ENCODE results near the gene DLGAP1. TPM values are rescaled to one million over a fixed set of nuclear protein-coding genes. Genes with fewer than 3 reads are reported as not detected.

DLGAP1 gene
- total RNA-seq, 1 donor from 2014 or later = 3.7 TPM

- DNase-seq (ENCODE audit: extremely low spot score, unreplicated experiment) = no peak
- H3K36me3 Mint-ChIP-seq = no peaks in the 10 kb centered on the region
- H3K9me3 Mint-ChIP-seq = no peaks in the 10 kb centered on the region
- H3K27ac Mint-ChIP-seq = no peak overlapping the region
- no peak overlapping the region for H3K4me3 Mint-ChIP-seq
- H3K27me3 Mint-ChIP-seq = peaks cover 38% of the 10 kb centered on the region
- TF ChIP-seq CTCF (conservative IDR thresholded peaks at IDR 0.05) = no peak
- H3K4me1 Mint-ChIP-seq (ENCODE audit: unreplicated experiment) = no peaks in the 10 kb centered on the region
Measured at GRCh38 chr18:3790703-3791102, 664.4 kb downstream of the DLGAP1 start.

DNA sequence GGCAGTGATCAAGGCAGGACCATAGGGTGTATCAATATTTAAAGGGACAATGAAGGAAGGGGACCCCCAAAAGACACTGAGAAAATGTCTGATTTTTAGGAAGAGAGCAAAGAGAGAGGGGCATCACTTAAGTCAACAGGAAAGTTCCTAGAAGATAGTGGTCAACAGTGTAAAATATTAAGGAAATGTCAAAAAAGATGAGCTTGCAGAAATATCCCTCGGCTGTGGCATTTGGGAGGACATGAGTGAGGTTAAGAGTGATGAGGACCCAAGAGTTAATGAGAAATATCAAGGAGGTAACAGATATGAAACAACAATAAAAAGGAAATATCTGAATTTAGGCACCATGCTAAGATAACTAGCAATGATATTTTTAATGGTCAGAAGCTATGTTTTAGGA is 665.6 kb downstream of the DLGAP1 start:
- no peak for DNase-seq (ENCODE audit: extremely low spot score, unreplicated experiment)
- H3K4me3 Mint-ChIP-seq = no peak overlapping the region
- TF ChIP-seq CTCF (conservative IDR thresholded peaks at IDR 0.05) = no peak
- no peaks in the 10 kb centered on the region for H3K4me1 Mint-ChIP-seq (ENCODE audit: unreplicated experiment)
- H3K36me3 Mint-ChIP-seq = no peaks in the 10 kb centered on the region
- H3K27ac Mint-ChIP-seq = no peak overlapping the region
- peaks cover 43% of the 10 kb centered on the region for H3K27me3 Mint-ChIP-seq
- H3K9me3 Mint-ChIP-seq = no peaks in the 10 kb centered on the region

GRCh38 chr18:3784949-3785348 is 670.2 kb downstream of the DLGAP1 start:
- Mint-ChIP-seq H3K4me1 (ENCODE audit: unreplicated experiment) (no peaks in the 10 kb centered on the region), H3K27ac (no peak overlapping the region), H3K36me3 (no peaks in the 10 kb centered on the region), H3K4me3 (no peak overlapping the region), H3K27me3 (peaks cover 27% of the 10 kb centered on the region), H3K9me3 (no peaks in the 10 kb centered on the region)
- no peak for DNase-seq (ENCODE audit: extremely low spot score, unreplicated experiment)
- TF ChIP-seq CTCF (conservative IDR thresholded peaks at IDR 0.05) = no peak

GRCh38 chr18:3782901-3783300 is 672.2 kb downstream of the DLGAP1 start:
- H3K4me1 Mint-ChIP-seq (ENCODE audit: unreplicated experiment) = no peaks in the 10 kb centered on the region
- H3K36me3 Mint-ChIP-seq = no peaks in the 10 kb centered on the region
- H3K9me3 Mint-ChIP-seq = no peaks in the 10 kb centered on the region
- DNase-seq (ENCODE audit: extremely low spot score, unreplicated experiment) = no peak
- no peak overlapping the region for H3K4me3 Mint-ChIP-seq
- H3K27me3 Mint-ChIP-seq = peaks cover 11% of the 10 kb centered on the region
- no peak overlapping the region for H3K27ac Mint-ChIP-seq
- no peak for TF ChIP-seq CTCF (conservative IDR thresholded peaks at IDR 0.05)

DNA sequence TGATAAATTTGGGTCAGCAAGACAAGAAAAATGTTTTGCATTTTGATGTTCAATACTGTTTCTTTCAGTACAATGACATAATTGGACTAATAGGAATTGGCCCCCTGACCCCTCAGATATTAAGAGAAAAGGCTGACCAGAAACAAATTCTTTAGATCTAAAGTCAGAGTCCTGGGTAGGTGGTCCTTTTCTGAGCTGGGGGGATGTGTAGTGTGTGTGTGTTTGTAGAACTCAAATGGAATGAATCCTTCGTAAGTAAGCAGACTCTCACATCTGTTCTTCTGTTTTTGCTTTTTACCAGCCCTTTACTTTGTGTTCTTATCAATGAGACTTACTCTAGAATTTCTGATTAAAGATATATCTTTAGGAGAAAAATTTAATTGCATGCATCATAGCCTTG is 677.4 kb downstream of the DLGAP1 start:
- no peak for TF ChIP-seq CTCF (conservative IDR thresholded peaks at IDR 0.05)
- no peak overlapping the region for H3K4me3 Mint-ChIP-seq
- no peaks in the 10 kb centered on the region for H3K36me3 Mint-ChIP-seq
- no peak for DNase-seq (ENCODE audit: extremely low spot score, unreplicated experiment)
- no peak overlapping the region for H3K27ac Mint-ChIP-seq
- no peaks in the 10 kb centered on the region for H3K9me3 Mint-ChIP-seq
- peaks cover 18% of the 10 kb centered on the region for H3K4me1 Mint-ChIP-seq (ENCODE audit: unreplicated experiment)
- H3K27me3 Mint-ChIP-seq = no peaks in the 10 kb centered on the region

DNA sequence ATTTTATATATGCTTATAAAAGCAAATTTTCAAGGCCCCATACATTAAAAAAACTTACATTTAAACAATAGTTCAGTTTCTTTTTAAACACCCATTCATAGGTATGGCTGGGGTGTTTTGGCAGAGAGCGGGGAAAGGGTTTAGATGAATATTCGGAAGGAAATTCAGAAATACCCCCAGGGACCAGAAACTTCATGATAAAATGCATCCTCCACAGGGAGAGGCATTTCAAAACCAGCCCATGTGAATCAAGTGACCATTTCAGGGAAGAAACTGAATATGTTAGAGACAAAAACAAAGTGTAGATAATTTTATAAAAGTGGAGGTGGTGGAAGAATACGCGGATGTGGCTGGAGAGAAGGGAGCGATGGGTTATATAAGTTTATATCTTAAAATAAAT is 678.0 kb downstream of the DLGAP1 start:
- H3K4me1 Mint-ChIP-seq (ENCODE audit: unreplicated experiment) = peaks cover 18% of the 10 kb centered on the region
- no peak overlapping the region for H3K4me3 Mint-ChIP-seq
- no peaks in the 10 kb centered on the region for H3K36me3 Mint-ChIP-seq
- TF ChIP-seq CTCF (conservative IDR thresholded peaks at IDR 0.05) = no peak
- no peaks in the 10 kb centered on the region for H3K27me3 Mint-ChIP-seq
- DNase-seq (ENCODE audit: extremely low spot score, unreplicated experiment) = no peak
- H3K27ac Mint-ChIP-seq = no peak overlapping the region
- no peaks in the 10 kb centered on the region for H3K9me3 Mint-ChIP-seq

Data from type B pancreatic cell (in vitro differentiated cells).